Loucy (cell line): Measurements from ENCODE around the gene TSG101.

Experiments
- H2AFZ ChIP-seq: fragments of 200-600 bp; sonication (generic); 2 replicates; pipeline ENCODE4 v1.6.0; 2016; ENCODE audit warnings: antibody characterized with exemption, mild to moderate bottlenecking, low read length, moderate library complexity
- H3F3A ChIP-seq: fragments of 200-600 bp; 2 replicates; pipeline ENCODE4 v1.6.0; 2016; ENCODE audit warnings: antibody characterized with exemption, low read depth, mild to moderate bottlenecking
- H3K27me3 ChIP-seq: fragments of 200-600 bp; sonication (generic); 2 replicates; pipeline ENCODE4 v1.6.1; 2014; ENCODE audit warnings: low read length, mild to moderate bottlenecking; ENCODE audit not compliant: insufficient read depth, poor library complexity, severe bottlenecking
- H3K36me3 ChIP-seq: fragments of 200-600 bp; sonication (generic); 2 replicates; pipeline ENCODE4 v1.6.1; 2016; ENCODE audit warnings: low read length; ENCODE audit not compliant: insufficient read depth
- H3K4me1 ChIP-seq: fragments of 200-600 bp; sonication (generic); 2 replicates; pipeline ENCODE4 v1.5.1; 2014; ENCODE audit warnings: low read length, mild to moderate bottlenecking; ENCODE audit not compliant: insufficient read depth, poor library complexity, severe bottlenecking
- H3K4me2 ChIP-seq: fragments of 200-600 bp; sonication (generic); 2 replicates; pipeline ENCODE4 v1.6.0; 2014; ENCODE audit warnings: antibody characterized with exemption, low read length, low read depth, mild to moderate bottlenecking; ENCODE audit not compliant: poor library complexity, severe bottlenecking
- H3K4me3 ChIP-seq: fragments of 200-600 bp; sonication (generic); 2 replicates; pipeline ENCODE4 v1.5.1; 2014; ENCODE audit warnings: low read length, mild to moderate bottlenecking, mixed read lengths; ENCODE audit not compliant: poor library complexity, severe bottlenecking
- H3K79me2 ChIP-seq: fragments of 200-600 bp; sonication (generic); 2 replicates; pipeline ENCODE4 v1.6.1; 2014; ENCODE audit warnings: low read length; ENCODE audit not compliant: insufficient read depth
- H3K9ac ChIP-seq: fragments of 200-600 bp; sonication (generic); 2 replicates; pipeline ENCODE4 v1.6.0; 2014; ENCODE audit warnings: mild to moderate bottlenecking, low read depth, low read length, moderate library complexity; ENCODE audit not compliant: poor library complexity, severe bottlenecking
- H3K9me2 ChIP-seq: fragments of 200-600 bp; sonication (generic); replicated peaks from 2 replicates; pipeline ENCODE4 v1.6.1; 2016; ENCODE audit warnings: low read depth, low read length, mixed read lengths
- H3K9me3 ChIP-seq: fragments of 200-600 bp; sonication (generic); 2 replicates; pipeline ENCODE4 v1.6.1; 2014; ENCODE audit warnings: mild to moderate bottlenecking, antibody characterized with exemption, low read length, low read depth; ENCODE audit not compliant: insufficient read depth
- H4K20me1 ChIP-seq: fragments of 200-600 bp; sonication (generic); 2 replicates; pipeline ENCODE4 v1.6.0; 2014; ENCODE audit warnings: antibody characterized with exemption, low read length, mild to moderate bottlenecking; ENCODE audit not compliant: insufficient read depth, poor library complexity, severe bottlenecking
- CTCF ChIP-seq: fragments of 200-600 bp; sonication (generic); conservative IDR thresholded peaks from 2 replicates; pipeline ENCODE4 v1.5.1; 2014; ENCODE audit warnings: mild to moderate bottlenecking, antibody characterized with exemption, low read length
- EZH2phosphoT487 ChIP-seq: fragments of 200-600 bp; IDR thresholded peaks from 2 replicates; pipeline ENCODE4 v1.6.1; 2018; ENCODE audit warnings: antibody characterized with exemption, mild to moderate bottlenecking, moderate library complexity, borderline replicate concordance

TSG101 gene

DNA sequence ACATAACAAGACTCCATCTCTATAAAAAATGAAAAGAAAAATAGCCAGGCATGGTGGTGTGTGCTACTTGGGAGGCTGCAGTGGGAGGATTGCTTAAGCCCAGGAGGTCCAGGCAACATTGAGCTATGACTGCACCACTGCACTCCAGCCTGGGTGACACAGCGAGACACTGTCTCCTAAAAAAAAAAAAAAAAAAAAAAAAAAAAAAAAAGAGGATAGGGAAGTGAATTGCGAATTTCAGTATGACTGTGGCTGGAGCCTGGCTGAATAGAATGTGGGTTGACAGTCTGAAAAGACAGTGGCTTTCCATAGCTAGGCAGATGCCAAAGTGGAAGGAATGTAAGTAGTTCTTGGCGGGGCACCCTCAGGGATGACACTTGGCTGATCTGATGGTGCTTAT lies 77.5 kb downstream of the TSG101 start:
- Histone ChIP-seq H3K9me3 (no peaks in the 10 kb centered on the region), H3K79me2 (no peaks in the 10 kb centered on the region), H2AFZ (no peak overlapping the region), H3K4me2 (no peak overlapping the region), H3K9ac (no peak overlapping the region), H3K36me3 (no peaks in the 10 kb centered on the region), H3F3A (no peaks in the 10 kb centered on the region), H3K4me1 (no peaks in the 10 kb centered on the region), H3K9me2 (no peaks in the 10 kb centered on the region), H3K27me3 (no peaks in the 10 kb centered on the region), H3K4me3 (no peak overlapping the region), H4K20me1 (no peaks in the 10 kb centered on the region)
- no peak for TF ChIP-seq CTCF
- no peak for TF ChIP-seq EZH2phosphoT487

DNA sequence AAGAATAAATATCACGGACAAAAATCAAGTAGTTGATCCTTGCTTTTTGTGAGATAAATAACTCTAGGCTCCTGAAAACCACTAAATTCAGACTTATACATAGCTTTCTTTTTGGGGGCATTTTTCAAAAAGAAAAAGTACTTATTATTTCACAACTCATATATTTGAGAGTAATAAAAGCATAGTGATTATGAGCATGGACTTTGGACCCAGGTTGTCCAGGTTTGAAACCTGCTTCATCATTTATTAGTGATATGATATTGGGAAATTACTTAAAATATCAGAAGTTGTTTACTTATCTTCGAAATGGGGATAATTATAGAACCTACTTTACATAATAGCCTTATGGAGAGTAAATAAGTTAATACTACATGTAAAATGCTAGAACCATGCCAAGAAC lies 88.1 kb downstream of the TSG101 start:
- Histone ChIP-seq H3K4me2 (no peak overlapping the region), H3K9me3 (peaks cover 5% of the 10 kb centered on the region; the same call in 1 of the 2 replicates)
- TF ChIP-seq CTCF = no peak

More for the DNA sequence above, 88.1 kb downstream of the TSG101 start:
- Histone ChIP-seq H3K9me2 (no peaks in the 10 kb centered on the region), H3K36me3 (no peaks in the 10 kb centered on the region), H3K4me3 (no peak overlapping the region), H3K4me1 (no peaks in the 10 kb centered on the region), H4K20me1 (no peaks in the 10 kb centered on the region), H3K79me2 (no peaks in the 10 kb centered on the region), H3F3A (no peaks in the 10 kb centered on the region), H2AFZ (no peak overlapping the region), H3K27me3 (no peaks in the 10 kb centered on the region), H3K9ac (no peak overlapping the region)
